Measurements from ENCODE around the gene TOPORS.

GRCh38 chr9:32516241-32516640, 36.1 kb downstream of the TOPORS start:
- TF ChIP-seq SNAI2 (CRISPR knock-in tag; IDR thresholded peaks at IDR 0.05), result no peak
- no peak for TF ChIP-seq TOX (CRISPR knock-in tag; IDR thresholded peaks at IDR 0.05; ENCODE audit: borderline replicate concordance)
- TF ChIP-seq ZNF70 (CRISPR knock-in tag; IDR thresholded peaks at IDR 0.05), result no peak
- no peak for TF ChIP-seq ARNTL (CRISPR knock-in tag; IDR thresholded peaks at IDR 0.05; ENCODE audit: borderline replicate concordance, low read depth)
- TF ChIP-seq CREB5 (CRISPR knock-in tag; IDR thresholded peaks at IDR 0.05; ENCODE audit: low read depth), result no peak
- TF ChIP-seq OSR1 (CRISPR knock-in tag; IDR thresholded peaks at IDR 0.05), result no peak
- TF ChIP-seq PATZ1 (CRISPR knock-in tag; IDR thresholded peaks at IDR 0.05; ENCODE audit: borderline replicate concordance), result no peak
